Tibial nerve (tissue), 3 donors: Measurements from ENCODE around the gene SLC44A3.

Experiments used
- POLR2A ChIP-seq, 2 donors: fragments of 450-650 bp; IDR thresholded peaks; one replicate each; pipeline ENCODE4 v1.6.1; 2017; ENCODE audit warnings: antibody characterized with exemption in 2 of 2, mild to moderate bottlenecking in 2 of 2, moderate library complexity in 2 of 2
- TF ChIP-seq, protein P1 (sequence below), 5 experiments: fragments of 200-600 bp in 3 of 5; fragments of 450-650 bp in 2 of 5; sonication (generic) in 3 of 5; IDR thresholded peaks; one replicate each; pipeline ENCODE4 v1.5.1; 2016 to 2019; ENCODE audit warnings: antibody characterized with exemption in 5 of 5, mild to moderate bottlenecking in 3 of 5, moderate library complexity in 2 of 5

DNA sequence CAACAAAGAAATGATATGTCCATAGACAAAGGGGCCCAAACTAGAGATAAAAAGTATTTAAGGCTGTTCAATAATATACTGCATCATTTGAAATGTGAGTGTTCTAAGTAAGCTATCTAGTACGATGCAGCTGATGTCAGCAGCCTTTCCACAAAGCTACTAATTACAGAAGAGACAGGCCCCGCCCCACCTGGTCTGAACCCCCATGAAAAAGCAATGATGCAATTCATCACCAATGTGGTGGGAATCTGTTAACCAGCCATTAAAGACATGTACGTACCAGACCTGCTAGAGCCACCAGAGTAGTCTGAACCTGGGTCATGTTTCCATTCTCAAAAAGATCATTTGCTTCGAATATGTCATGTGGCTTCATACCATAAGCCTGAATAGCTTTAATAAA lies 81.7 kb downstream of the SLC44A3 start:
- no peak for TF ChIP-seq POLR2A (IDR thresholded peaks at IDR 0.05)
- TF ChIP-seq, protein P1, sequence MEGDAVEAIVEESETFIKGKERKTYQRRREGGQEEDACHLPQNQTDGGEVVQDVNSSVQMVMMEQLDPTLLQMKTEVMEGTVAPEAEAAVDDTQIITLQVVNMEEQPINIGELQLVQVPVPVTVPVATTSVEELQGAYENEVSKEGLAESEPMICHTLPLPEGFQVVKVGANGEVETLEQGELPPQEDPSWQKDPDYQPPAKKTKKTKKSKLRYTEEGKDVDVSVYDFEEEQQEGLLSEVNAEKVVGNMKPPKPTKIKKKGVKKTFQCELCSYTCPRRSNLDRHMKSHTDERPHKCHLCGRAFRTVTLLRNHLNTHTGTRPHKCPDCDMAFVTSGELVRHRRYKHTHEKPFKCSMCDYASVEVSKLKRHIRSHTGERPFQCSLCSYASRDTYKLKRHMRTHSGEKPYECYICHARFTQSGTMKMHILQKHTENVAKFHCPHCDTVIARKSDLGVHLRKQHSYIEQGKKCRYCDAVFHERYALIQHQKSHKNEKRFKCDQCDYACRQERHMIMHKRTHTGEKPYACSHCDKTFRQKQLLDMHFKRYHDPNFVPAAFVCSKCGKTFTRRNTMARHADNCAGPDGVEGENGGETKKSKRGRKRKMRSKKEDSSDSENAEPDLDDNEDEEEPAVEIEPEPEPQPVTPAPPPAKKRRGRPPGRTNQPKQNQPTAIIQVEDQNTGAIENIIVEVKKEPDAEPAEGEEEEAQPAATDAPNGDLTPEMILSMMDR (IDR thresholded peaks at IDR 0.05), result no peak
